Activated CD8-positive, alpha-beta memory T cell treated with anti-CD3 and anti-CD28 coated beads, Interleukin-2, amount 50 U/mL, for 1 hour (primary cell): ENCODE results near the gene BNIP5.

Source experiments
- DNase-seq: peaks from one replicate; pipeline ENCODE4 v3.0.0-alpha.2; 2020; ENCODE audit errors: extremely low read depth

Gene BNIP5

DNA sequence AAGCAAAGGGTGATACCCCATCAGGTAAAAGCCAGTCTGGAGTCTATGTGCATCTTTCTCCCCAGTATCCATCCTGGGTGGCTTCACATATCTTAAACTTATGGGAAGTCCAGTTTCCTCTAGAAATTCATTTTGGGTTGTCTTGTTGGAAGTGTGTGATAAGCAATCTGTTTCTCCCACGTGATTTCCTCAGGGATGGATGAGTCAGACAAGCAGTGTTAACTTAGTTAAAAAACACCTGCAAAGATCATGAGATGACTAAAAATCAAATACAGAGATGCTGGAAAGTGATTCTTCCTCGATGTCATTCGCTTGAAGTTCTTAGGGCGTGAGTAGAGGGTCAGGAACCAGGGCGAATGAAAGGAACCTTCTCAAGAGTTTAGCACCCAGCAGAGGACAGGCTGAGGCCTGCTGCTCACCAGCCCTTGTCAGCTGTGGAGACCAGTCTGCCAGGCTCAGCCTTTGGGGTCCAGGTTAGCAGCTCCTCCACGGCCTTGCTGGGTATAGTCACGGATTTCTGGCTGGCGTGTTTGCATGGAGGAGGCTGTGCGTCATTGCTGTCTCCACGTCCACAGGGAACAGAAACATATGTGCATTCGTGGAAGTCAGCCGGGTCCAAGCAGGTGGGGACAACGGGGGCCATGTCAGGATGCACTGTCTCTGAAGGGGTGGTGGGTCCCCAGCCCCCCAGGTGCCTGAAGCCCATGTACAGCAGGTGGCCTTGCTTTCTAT, 69.6 kb downstream of the BNIP5 start:
- DNase-seq: no peak
